NCI-H524 (cell line): ENCODE data around the gene KDM2B.
A peak's percentile ranks its signal among the peaks of the same experiment; 100 is the strongest.

Experiments used
- DNase-seq, 2 experiments: peaks; one replicate each; lab custom pipeline; 2025; lab: John Stamatoyannopoulos, UW

Gene KDM2B

DNA sequence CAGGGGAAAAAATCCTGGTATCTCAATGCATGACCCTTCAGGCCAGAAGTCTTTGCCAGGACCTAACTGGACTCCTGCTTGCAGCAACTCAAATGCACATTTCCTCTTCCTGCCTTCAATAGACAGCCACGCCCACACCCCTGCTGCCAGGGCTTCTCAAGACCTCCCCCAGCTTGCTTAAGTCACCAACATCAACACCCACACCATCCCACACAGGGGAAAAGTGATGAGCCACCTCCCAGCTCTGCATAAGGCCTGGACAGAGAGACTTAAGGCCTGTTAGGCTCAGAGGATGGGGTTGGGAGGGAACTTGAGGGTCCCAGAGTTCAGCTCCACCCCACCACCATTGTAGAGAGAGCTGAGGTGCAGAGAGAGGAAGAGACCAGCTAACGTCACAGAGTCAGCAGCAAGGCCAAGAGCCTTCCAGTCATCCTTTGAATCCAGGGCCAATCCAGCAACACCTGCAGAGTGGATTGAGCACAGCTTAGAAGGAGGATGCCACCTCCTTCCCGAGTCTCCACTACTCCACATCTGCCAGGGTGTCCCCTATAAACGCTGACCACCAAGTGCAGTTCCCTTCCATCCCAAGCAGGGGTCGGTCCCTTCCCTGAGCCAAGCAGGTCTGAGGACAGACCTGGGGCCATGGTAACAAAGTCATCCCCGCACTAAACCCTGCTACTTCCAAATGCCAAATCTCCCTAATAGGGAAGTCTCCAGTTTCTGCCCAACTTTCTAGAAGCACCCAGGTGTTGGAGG, 50.0 kb downstream of the KDM2B start:
- no peak for DNase-seq

DNA sequence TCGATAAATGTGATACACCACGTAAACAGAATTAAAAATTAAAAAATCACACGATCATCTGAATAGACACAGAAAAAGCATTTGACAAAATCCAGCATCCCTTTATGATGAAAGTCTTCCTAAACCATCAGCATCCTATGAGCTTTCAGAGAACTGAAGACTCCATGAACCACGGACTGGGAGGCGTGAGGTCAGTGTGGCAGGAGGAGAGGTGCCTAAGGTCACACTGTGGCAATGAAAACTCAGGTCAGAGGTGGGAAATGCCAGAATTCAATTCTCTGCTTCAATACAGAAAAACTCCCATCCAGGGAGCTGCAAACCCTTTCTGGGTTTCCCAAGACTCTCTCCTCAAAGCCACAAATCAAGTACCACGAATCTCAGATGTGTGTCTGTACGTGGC, 51.6 kb downstream of the KDM2B start:
- no peak for DNase-seq

GRCh38 chr12:121525411-121525810, 55.4 kb downstream of the KDM2B start:
- no peak for DNase-seq

GRCh38 chr12:121524196-121524916, 56.5 kb downstream of the KDM2B start:
- DNase-seq, result peak in 1 of 2 experiments; percentile 57

- no peak for DNase-seq
Observed at GRCh38 chr12:121523741-121524140, 57.1 kb downstream of the KDM2B start.

- no peak for DNase-seq
Observed at GRCh38 chr12:121522971-121523370, 57.9 kb downstream of the KDM2B start.

DNA sequence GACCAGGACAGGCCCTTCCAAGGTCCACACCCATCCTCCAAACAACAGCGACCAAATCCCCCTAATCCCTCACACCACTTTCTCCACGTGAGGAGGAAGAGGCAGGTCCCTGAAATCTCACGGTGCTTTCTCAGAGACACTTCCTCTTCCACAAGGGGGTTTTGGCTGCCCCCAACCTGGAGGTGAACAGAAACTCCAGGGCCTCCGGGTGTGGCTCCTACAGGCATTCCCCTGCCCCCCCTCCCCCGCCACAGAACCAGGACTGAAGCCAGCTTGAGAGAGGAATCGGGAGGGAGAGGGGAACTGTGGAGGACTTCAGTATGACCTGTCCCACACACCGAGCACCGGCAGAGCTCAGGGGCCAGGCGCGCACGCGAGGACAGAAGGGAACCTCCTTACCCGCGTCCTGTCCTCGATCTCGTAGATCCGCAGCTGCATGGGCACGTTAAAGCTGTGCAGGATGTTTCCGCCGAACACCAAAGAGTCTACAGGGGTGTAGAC, 60.2 kb downstream of the KDM2B start:
- no peak for DNase-seq

DNA sequence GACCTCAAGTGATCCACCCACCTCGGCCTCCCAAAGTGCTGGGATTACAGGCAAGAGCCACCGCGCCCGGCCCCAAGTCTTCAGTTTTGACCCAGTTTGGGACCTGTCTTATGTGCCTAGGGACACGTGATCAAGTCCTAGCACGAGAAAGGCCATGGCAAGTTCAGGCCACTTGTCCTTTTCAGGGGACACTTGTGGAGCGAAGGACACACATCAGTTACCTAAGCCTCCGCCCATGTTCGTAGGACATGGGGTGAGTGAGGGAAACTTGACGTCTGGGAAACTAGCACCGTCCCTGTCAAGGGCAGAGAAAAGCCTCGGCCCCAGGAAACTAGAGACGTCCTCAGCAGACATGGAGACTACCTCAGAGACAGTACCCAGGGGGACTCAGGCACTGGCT, 60.7 kb downstream of the KDM2B start:
- DNase-seq, result no peak

DNA sequence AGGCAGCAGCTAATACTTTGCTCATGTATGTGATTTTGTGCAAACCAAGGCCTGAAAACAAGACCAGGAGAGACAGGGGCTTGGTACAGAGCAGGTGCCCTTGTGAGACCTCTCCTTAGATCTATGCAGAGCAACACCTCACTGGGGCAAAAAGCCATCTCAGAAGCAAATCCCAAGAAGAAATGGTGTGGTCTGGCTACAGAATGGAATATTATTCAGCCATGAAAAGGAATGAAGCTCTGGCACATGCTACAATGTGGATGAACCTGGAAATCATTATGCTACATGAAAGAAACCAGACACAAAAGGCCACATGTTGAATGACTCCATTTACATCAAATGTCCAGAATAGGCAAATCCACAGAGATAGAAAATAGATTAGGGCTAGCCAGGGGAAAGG, 61.6 kb downstream of the KDM2B start:
- no peak for DNase-seq

DNA sequence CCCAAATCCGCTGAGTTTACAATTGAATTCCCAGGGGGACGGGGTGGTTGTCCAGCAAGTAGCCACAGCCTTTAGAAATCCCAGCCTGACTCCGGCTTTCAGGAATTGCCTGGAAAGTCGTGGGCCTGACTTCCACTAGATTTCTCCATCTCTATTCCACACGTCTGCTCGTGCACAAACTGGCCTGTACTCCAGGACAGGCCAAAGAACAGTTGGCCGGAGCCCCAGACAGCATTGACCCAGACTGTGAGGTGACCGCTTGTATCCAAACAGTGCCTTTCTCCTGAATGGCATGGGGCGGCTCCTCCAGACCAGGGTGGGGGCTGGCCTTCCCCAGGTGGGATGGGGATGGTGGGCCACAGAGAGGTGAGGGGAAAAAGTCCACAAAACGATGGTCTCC, 62.2 kb downstream of the KDM2B start:
- no peak for DNase-seq

DNA sequence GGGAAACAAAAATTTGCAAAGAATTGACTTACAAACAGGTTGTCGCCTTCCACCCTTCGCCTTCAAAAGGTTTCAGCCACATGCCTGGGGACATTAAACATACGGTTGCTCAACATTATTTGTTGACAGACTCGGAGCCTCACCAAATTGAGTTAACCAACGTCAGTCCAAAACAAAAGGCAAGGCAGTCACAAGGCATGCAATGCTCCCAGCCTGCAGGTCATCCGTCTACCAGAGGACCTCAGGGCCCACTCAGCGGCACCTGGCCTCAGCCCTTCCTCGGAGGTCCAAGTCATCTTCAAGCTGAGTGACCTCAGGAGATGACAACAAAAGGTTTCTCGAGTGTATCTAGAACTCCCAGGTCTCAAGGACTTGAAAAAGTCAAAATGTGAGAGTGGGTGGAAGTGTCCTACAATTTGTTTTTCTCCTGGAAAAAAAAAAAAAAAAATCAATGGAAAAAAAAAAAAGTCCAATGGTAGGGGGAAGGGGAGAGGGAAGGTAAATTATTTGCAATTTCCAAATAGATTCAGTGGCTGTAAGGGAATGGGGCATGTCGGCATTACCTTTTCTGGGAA, 64.3 kb downstream of the KDM2B start:
- DNase-seq, result no peak

DNA sequence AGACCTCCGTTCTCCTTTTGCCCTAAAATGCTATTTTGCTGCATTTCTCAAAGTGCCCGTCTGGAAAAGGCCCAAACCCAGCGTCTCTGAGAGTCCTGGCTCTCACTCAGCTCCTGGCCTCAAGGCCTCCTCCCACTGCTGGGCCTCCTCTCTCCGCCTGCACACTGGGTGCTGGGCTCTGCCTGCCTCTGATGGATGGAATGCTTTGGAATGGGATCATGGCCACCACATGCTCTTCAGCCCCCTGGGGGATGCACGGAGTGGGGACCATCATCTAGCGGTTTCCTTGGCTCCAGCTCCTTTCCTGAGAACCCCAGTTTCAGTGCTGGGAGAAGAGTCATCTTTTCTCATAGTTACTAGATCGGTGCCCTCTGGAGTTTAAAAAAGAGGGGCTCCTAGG, 65.2 kb downstream of the KDM2B start:
- DNase-seq, result no peak

DNA sequence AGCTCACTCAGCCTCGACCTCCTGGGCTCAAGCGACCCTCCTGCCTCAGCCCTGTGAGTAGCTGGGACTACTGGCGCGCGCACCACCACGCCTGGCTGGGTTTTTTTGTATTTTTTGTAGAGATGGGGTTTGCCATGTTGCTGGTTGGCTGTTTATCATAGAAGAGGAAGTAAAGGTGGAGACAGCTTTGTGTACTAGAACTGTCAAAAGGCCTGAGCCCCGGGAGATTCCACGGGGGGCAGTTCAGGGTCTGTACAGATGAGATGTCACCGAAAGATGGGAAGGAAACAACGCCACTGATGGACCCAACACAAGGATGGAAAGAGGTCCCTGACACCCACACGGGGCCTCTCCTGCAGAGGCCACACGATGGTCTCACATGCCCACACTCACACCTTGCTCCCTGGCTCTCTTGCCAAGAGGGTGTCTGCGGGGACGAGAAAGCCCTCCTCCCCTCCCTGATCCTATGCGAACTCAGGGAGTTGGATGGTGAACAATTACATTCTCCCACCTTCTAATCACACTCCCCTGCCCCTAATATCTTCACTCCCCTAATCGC, 66.6 kb downstream of the KDM2B start:
- DNase-seq, result no peak

DNA sequence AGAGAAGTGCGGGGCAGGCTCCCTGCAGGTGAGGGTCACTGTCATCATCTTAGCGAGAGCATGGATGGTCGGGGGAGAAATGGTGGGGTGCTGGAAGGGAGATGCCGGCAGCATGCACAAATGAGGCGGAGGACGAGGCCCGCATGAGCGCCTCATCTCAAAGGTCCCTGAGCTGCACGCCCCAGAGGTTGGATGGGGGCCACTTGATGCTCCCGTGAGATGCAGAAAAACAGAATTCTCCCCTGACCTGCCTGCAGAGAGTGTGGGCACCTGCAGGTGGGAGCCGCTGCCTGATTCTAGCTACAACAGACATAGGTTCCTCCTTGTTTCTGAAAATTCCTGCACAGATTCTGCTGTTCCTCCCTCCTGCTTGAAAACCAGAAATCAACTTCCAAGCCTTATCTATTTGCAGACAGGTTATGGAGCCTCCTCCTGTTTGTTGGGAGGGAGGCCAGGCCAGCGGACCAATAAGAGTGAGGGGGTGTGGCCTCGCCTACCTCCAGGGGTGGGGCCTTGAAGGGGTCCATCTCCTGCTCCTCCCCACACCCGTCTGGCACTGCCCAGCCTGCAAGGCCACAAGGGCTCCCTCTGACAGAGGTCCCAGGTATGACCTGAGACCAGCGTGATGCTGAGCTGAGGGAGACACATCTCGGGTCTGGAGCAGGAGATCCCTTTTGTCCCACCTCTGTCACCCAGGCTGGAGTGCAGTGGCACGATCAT, 67.2 kb downstream of the KDM2B start:
- peak in 1 of 2 experiments; percentile 7 for DNase-seq

DNA sequence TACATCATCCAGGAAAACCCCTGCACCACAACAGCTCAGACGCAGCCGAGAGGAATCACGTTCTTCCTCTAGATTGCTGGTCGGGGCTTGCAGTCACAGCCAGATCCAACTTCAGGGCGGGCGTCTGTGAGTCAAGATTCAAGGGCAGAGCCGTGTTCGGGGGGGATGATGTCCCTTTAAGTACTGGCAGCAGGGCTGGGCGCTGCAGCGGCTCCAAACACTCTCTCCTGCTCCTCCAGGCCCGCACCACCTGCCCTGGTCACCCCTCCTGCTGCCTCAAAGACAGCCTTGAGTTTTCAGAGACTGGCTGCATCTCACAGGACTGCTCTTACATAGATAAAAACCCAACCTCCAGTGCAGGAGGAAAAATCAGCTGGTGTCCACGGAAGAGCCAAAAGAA, 68.3 kb downstream of the KDM2B start:
- DNase-seq, result no peak

- no peak for DNase-seq
Observed at GRCh38 chr12:121511916-121512315, 68.9 kb downstream of the KDM2B start.

DNA sequence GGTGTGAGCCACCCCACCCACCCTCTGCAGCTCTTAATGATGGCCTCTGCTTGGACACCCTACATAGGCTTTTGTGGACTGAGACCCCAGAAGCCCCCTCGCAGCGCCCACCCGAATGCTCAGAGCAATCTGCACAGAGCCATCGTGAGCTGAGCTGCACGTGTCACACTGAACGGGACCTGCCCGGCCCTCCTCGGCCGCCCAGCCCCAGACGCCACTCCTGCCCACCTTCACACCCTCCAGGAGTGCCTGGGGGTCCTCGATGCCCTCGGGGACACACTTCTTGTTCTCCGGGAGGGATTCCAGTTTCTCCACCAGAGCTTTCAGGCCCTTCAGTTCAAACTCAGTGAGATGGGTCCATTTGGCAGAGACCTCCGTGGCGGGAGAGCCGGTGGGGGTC, 71.5 kb downstream of the KDM2B start:
- no peak for DNase-seq

DNA sequence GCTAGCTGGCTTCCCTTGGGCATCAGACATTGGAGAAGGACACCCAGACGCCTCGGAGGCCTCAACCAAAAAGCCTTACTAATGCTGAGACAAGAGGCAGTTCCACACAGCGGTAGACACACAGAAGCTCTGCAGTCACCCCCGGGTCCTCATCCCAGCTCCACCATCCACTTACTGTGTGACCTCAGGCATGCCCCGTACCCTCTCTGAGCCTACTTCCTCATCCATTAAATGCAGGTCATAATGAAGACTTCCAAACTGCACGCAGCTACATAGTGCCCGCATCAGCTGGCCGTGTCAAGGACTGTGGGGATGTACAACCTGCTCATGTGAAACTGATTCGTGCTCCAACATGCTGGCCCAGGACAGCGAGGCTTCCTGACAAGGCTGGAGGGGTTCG, 72.3 kb downstream of the KDM2B start:
- no peak for DNase-seq

DNA sequence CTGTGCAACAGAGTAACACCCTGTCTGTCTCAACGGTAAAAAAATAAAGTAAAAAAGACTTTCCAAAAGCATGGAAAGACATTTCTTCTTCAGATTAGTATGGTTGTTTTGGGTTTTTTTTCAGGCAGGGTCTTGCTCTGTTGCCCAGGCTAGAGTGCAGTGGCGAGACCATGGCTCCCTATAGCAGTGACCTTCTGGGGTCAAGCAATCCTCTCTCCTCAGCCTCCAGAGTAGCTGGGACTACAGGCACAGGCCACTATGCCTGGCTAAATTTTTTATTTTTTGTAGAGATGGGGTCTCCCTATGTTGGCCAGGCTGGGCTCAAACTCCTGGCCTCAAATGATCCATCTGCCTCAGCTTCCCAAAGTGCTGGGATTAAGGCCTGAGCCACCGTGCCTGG, 72.8 kb downstream of the KDM2B start:
- no peak for DNase-seq

- no peak for DNase-seq
Observed at GRCh38 chr12:121507245-121507644, 73.6 kb downstream of the KDM2B start.

GRCh38 chr12:121505513-121505912, 75.3 kb downstream of the KDM2B start:
- no peak for DNase-seq

- DNase-seq, result no peak
Observed at GRCh38 chr12:121504505-121504904, 76.3 kb downstream of the KDM2B start.
